HUES48 (cell line): ENCODE measurements around the gene RAD51AP2.

Experiments
- H3K27ac ChIP-seq: one replicate; pipeline ENCODE4 v1.7.0; 2013; ENCODE audit warnings: low read depth, low read length, inconsistent platforms
- H3K27me3 ChIP-seq: 2 replicates; pipeline ENCODE4 v1.6.1; 2013; ENCODE audit warnings: mild to moderate bottlenecking, low read length; ENCODE audit not compliant: control insufficient read depth, insufficient read depth
- H3K36me3 ChIP-seq: 2 replicates; pipeline ENCODE4 v1.6.1; 2013; ENCODE audit warnings: low read length; ENCODE audit not compliant: control insufficient read depth, insufficient read depth
- H3K4me1 ChIP-seq: 2 replicates; pipeline ENCODE4 v1.6.1; 2013; ENCODE audit warnings: mild to moderate bottlenecking, low read length; ENCODE audit not compliant: control insufficient read depth, insufficient read depth
- H3K4me3 ChIP-seq: 2 replicates; pipeline ENCODE4 v1.5.1; 2013; ENCODE audit warnings: mild to moderate bottlenecking, low read depth, low read length
- H3K9ac ChIP-seq: 2 replicates; pipeline ENCODE4 v1.6.1; 2013; ENCODE audit warnings: mild to moderate bottlenecking, low read depth, low read length, moderate library complexity
- H3K9me3 ChIP-seq: 2 replicates; pipeline ENCODE4 v1.6.1; 2013; ENCODE audit warnings: low read length; ENCODE audit not compliant: control insufficient read depth, insufficient read depth

RAD51AP2 gene

GRCh38 chr2:17544256-17544655 is 26.0 kb upstream of the RAD51AP2 start:
- Histone ChIP-seq H3K36me3 (no peaks in the 10 kb centered on the region), H3K27ac (peak overlapping the region; percentile 96), H3K4me1 (peaks cover 82% of the 10 kb centered on the region), H3K27me3 (peaks cover 13% of the 10 kb centered on the region), H3K9ac (no peak overlapping the region), H3K9me3 (no peaks in the 10 kb centered on the region), H3K4me3 (peak overlapping the region; percentile 86)

DNA sequence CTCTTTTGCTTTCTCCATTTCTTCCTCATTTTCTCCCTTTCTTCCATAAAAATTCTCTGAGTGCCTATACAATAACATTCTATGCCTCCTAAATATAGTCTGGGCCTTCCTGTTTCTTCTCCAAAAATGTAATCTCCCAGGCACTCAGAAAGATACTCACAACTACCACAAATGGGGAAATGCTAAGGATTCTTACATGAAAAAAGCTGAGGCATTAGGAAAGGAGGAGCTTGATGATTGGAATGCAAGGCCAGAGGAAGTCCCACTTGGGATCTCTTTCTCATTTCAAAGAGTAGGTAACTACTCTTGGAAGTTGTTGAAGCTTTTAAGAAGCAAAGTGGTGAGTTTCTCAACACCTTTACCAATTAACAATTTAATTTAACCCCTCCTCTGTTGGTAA is 25.6 kb upstream of the RAD51AP2 start:
- H3K9ac ChIP-seq: peak overlapping the region; percentile 11
- peaks cover 16% of the 10 kb centered on the region for H3K27me3 ChIP-seq
- H3K36me3 ChIP-seq: no peaks in the 10 kb centered on the region
- H3K4me1 ChIP-seq: peaks cover 80% of the 10 kb centered on the region
- no peaks in the 10 kb centered on the region for H3K9me3 ChIP-seq
- peak overlapping the region; percentile 96 for H3K27ac ChIP-seq
- peak overlapping the region; percentile 86 for H3K4me3 ChIP-seq

- Histone ChIP-seq H3K4me3 (peak overlapping the region; percentile 86), H3K9me3 (no peaks in the 10 kb centered on the region), H3K9ac (peak overlapping the region; percentile 11), H3K27me3 (peaks cover 21% of the 10 kb centered on the region), H3K4me1 (peaks cover 74% of the 10 kb centered on the region), H3K27ac (peak overlapping the region; percentile 96), H3K36me3 (no peaks in the 10 kb centered on the region)
Measured at GRCh38 chr2:17543131-17543660, 25.0 kb upstream of the RAD51AP2 start.

DNA sequence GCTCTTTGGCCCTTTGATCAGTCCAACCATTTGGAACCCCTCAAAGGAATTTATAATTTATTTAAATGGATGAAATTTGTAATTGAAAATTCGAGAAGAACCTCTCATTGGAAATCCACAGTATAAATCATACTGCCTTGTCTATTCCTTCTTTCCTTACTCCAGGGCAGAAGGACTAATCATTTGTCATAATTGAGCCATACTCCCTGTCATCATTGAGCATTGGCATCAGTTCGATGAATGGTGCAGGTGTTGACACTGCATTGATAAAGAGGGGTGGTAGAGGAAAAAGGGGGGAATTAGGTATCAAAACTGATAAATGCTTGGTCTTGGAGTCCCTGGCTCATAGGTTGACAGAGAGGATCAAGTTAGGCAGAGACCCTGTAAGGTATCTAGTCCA is 24.2 kb upstream of the RAD51AP2 start:
- peak overlapping the region; percentile 96 for H3K27ac ChIP-seq
- no peaks in the 10 kb centered on the region for H3K9me3 ChIP-seq
- H3K36me3 ChIP-seq: no peaks in the 10 kb centered on the region
- 0 out of 2 replicates have a peak overlapping the region, but pooled peaks have one; percentile 11 for H3K9ac ChIP-seq
- H3K27me3 ChIP-seq: peaks cover 28% of the 10 kb centered on the region
- peak overlapping the region; percentile 86 for H3K4me3 ChIP-seq
- H3K4me1 ChIP-seq: peaks cover 66% of the 10 kb centered on the region

DNA sequence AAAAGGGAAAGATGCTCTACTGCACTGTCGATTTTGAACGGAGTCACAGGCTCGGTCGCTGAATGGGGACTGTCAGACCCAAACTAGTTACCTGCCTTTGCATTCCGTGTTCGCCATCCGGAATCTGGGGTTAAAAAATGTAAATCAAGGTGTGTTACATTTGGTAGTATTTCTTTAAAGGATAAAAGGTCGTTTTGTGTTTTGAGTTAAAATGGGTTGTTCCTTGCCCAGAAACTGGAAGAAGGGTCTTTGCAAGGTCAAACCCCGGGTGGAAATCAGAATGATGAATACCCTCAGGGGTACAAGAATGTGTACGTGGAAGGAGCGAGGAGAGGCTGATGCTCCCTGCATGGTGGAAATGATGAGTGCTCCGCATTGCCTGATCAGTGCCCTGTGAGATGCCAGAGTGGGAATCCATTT is 23.3 kb upstream of the RAD51AP2 start:
- Histone ChIP-seq H3K27ac (no peak overlapping the region), H3K9ac (peak overlapping the region; percentile 44), H3K36me3 (no peaks in the 10 kb centered on the region), H3K9me3 (no peaks in the 10 kb centered on the region), H3K4me1 (peaks cover 57% of the 10 kb centered on the region), H3K4me3 (peak overlapping the region; percentile 86), H3K27me3 (peaks cover 35% of the 10 kb centered on the region)

DNA sequence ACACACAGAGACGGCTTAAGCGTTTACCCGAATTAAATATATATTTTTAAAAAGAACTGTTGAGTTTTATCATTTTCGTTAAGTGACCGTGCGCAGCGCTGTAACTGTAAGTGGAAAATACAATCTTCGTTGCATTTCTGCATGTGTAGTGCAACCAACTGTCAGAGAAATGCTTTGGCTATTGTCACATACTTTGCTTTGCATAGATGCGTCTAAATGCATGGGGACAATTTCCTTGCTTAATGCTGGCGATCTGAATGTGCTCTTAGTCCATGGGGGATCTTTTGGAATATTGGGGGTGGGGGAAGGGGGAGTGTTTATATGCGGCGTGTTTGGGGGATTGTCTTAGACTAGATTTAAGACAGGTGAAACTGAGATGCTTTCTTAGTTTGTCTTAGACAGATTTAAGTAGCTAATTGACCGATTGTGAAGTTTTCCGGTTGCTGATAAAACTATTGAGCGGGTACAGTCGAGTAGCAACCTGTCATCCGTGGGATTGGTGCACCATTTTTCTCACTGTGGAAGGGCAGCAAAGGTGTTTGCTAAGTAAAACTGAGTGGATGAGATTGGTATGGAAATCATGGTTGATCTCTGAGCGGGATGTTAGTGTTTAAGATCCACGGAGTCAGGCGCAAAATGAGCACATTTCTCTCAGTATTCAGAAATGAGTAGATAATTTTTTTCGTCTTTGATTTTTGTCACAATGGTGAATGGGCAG is 22.7 kb upstream of the RAD51AP2 start:
- H3K4me1 ChIP-seq: peaks cover 51% of the 10 kb centered on the region
- no peaks in the 10 kb centered on the region for H3K9me3 ChIP-seq
- peaks cover 39% of the 10 kb centered on the region for H3K27me3 ChIP-seq
- H3K4me3 ChIP-seq: peak overlapping the region; percentile 86
- H3K36me3 ChIP-seq: no peaks in the 10 kb centered on the region
- peak overlapping the region; percentile 7 for H3K27ac ChIP-seq
- H3K9ac ChIP-seq: peak overlapping the region; percentile 44

- peaks cover 46% of the 10 kb centered on the region for H3K4me1 ChIP-seq
- peaks cover 39% of the 10 kb centered on the region for H3K27me3 ChIP-seq
- H3K4me3 ChIP-seq: peak within 1 kb of the TSS; percentile 86
- H3K9ac ChIP-seq: peak within 1 kb of the TSS; percentile 72
- H3K27ac ChIP-seq: peak within 1 kb of the TSS; percentile 74
- no peaks in the 10 kb centered on the region for H3K36me3 ChIP-seq
- no peaks in the 10 kb centered on the region for H3K9me3 ChIP-seq
Measured at GRCh38 chr2:17540093-17540812, 22.0 kb upstream of the RAD51AP2 start, which contains the start of gene VSNL1. Gene VSNL1, plus strand, starts transcription at chr2:17540696. Its CDS starts 51,379 bp downstream, at chr2:17592075.

DNA sequence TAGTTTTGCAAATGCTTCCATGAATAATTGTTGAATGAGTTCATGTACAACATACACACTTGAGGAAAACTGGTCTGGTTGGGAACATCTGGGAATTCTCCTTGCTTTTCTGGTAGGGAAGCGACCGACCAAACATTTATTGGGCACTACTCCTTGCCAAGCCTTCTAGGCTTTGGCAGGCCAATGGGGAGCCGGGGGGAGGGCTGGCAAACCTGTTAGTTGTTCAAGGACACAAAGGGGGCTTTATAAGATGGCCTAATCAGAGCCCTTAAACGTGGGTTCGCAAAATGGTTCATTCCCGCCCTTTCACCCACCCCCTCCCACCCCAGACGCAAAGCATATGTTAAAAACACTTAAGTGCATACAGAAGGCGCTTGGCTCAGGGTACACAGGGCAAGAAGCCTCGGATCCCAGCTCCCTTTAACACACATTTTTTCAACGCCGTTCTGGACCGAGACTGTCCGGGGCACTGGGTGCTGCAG is 21.4 kb upstream of the RAD51AP2 start:
- Histone ChIP-seq H3K27ac (peak overlapping the region; percentile 74), H3K36me3 (no peaks in the 10 kb centered on the region), H3K27me3 (peaks cover 39% of the 10 kb centered on the region), H3K4me3 (peak overlapping the region; percentile 86), H3K9ac (peak overlapping the region; percentile 72), H3K4me1 (peaks cover 44% of the 10 kb centered on the region), H3K9me3 (no peaks in the 10 kb centered on the region)

DNA sequence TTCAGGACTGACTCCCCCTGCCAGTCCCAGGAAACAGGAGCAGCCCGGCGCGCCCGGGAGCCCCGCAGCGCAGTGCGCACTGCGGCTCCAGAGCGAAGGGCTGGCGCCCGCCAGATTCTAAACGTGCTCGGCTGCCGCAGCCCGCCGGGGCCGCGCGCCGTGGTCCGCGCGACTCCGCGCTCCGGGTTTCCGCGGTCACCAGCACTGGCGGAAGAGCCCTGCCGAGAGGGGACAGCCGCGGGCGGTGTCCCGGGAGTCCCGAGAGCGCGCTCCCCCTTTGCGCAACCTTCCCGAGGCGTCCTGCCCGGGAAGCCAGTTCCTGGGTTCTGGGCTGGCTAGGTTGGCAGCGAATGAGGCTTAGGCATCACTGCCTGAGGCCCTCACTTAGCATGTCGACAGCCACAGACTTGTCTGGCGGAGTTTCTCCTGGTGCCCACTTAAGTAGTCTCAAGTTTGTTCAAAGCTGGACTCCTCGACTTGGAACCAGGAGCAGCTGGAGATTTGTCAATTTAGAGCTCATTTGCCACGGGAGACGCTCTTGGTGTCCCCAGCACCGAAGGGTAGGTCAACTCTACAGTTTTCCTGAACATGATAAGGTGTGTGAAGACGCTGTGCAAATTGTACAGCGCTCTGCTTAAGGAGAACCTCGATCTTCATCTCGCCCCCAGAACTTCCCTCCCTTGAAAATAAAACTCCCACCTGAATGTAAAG is 20.8 kb upstream of the RAD51AP2 start:
- Histone ChIP-seq H3K36me3 (no peaks in the 10 kb centered on the region), H3K9ac (peak overlapping the region; percentile 40), H3K27ac (peak overlapping the region; percentile 25), H3K4me3 (peak overlapping the region; percentile 86), H3K9me3 (no peaks in the 10 kb centered on the region), H3K27me3 (peaks cover 39% of the 10 kb centered on the region), H3K4me1 (peaks cover 37% of the 10 kb centered on the region)

- no peaks in the 10 kb centered on the region for H3K9me3 ChIP-seq
- peaks cover 31% of the 10 kb centered on the region for H3K4me1 ChIP-seq
- peak overlapping the region; percentile 25 for H3K27ac ChIP-seq
- peak overlapping the region; percentile 40 for H3K9ac ChIP-seq
- H3K27me3 ChIP-seq: peaks cover 39% of the 10 kb centered on the region
- no peaks in the 10 kb centered on the region for H3K36me3 ChIP-seq
- H3K4me3 ChIP-seq: peak overlapping the region; percentile 86
Measured at GRCh38 chr2:17538022-17538843, 20.0 kb upstream of the RAD51AP2 start.
